HepG2 (cell line): ENCODE results near the gene ANKRD35. TPM values are rescaled to one million over a fixed set of nuclear protein-coding genes. Genes with fewer than 3 reads are reported as not detected.

Experiments
- ATM ChIP-seq: fragments of 450-650 bp; IDR thresholded peaks from 2 replicates; pipeline ENCODE4 v1.7.1; 2017; ENCODE audit warnings: mild to moderate bottlenecking, borderline replicate concordance
- CBFB ChIP-seq: sonication (generic); formaldehyde crosslinking; IDR thresholded peaks from 2 replicates; pipeline ENCODE4 v1.4.0; 2020; ENCODE audit warnings: missing genetic modification reagents
- CBX5 ChIP-seq: sonication (generic); formaldehyde crosslinking; IDR thresholded peaks from 2 replicates; pipeline ENCODE4 v1.4.0; 2020; ENCODE audit warnings: missing genetic modification reagents, borderline replicate concordance
- CCDC6 ChIP-seq: sonication (generic); formaldehyde crosslinking; IDR thresholded peaks from 2 replicates; pipeline ENCODE4 v1.8.1; 2022; ENCODE audit warnings: mild to moderate bottlenecking, missing genetic modification reagents, moderate library complexity
- JUND ChIP-seq: sonication (generic); formaldehyde crosslinking; IDR thresholded peaks from 2 replicates; pipeline ENCODE4 v1.8.0; 2022; ENCODE audit warnings: mild to moderate bottlenecking, missing genetic modification reagents
- KLF16 ChIP-seq, 2 experiments: sonication (generic) in 1 of 2; formaldehyde crosslinking in 1 of 2; IDR thresholded peaks; 2 replicates each; pipeline versions ENCODE4 v1.6.1 to v1.8.0; 2016 to 2023; ENCODE audit warnings: missing genetic modification reagents in 2 of 2, missing compliant biosample characterization in 1 of 2
- MXI1 ChIP-seq: IDR thresholded peaks from 3 replicates; pipeline ENCODE4 v1.6.1; 2012; ENCODE audit warnings: low read depth, low read length, inconsistent platforms, borderline replicate concordance
- NONO ChIP-seq, 2 experiments: fragments of 450-650 bp in 1 of 2; sonication (generic) in 1 of 2; formaldehyde crosslinking in 1 of 2; IDR thresholded peaks in 1 of 2; conservative IDR thresholded peaks in 1 of 2; 2 replicates each; pipeline versions ENCODE4 v1.6.1 to v1.8.0; 2017 to 2022; ENCODE audit warnings: mild to moderate bottlenecking in 1 of 2, missing genetic modification reagents in 1 of 2, moderate library complexity in 1 of 2
- NR0B2 ChIP-seq: sonication (generic); formaldehyde crosslinking; IDR thresholded peaks from 2 replicates; pipeline ENCODE4 v1.4.0; 2020; ENCODE audit warnings: mild to moderate bottlenecking, missing genetic modification reagents
- SMAD3 ChIP-seq: sonication (generic); formaldehyde crosslinking; IDR thresholded peaks from 2 replicates; pipeline ENCODE4 v1.4.0; 2020; ENCODE audit warnings: missing genetic modification reagents
- SNAI1 ChIP-seq: sonication (generic); formaldehyde crosslinking; IDR thresholded peaks from 2 replicates; pipeline ENCODE4 v1.5.0; 2020; ENCODE audit warnings: mild to moderate bottlenecking, missing genetic modification reagents, borderline replicate concordance
- ZBTB21 ChIP-seq: sonication (generic); formaldehyde crosslinking; IDR thresholded peaks from 2 replicates; pipeline ENCODE4 v1.4.0; 2020; ENCODE audit warnings: missing genetic modification reagents
- ZNF460 ChIP-seq: sonication (generic); formaldehyde crosslinking; IDR thresholded peaks from 2 replicates; pipeline ENCODE4 v1.5.1; 2020; ENCODE audit warnings: missing genetic modification reagents, mild to moderate bottlenecking, borderline replicate concordance
- ZNF468 ChIP-seq: sonication (generic); formaldehyde crosslinking; IDR thresholded peaks from 2 replicates; pipeline ENCODE4 v1.8.0; 2022; ENCODE audit warnings: mild to moderate bottlenecking, moderate library complexity, missing genetic modification reagents
- ZNF567 ChIP-seq: sonication (generic); formaldehyde crosslinking; IDR thresholded peaks from 2 replicates; pipeline ENCODE4 v1.8.1; 2023; ENCODE audit warnings: mild to moderate bottlenecking, missing genetic modification reagents, borderline replicate concordance
- ZNF576 ChIP-seq: sonication (generic); formaldehyde crosslinking; IDR thresholded peaks from 2 replicates; pipeline ENCODE4 v1.4.0; 2020; ENCODE audit warnings: mild to moderate bottlenecking, missing genetic modification reagents
- ZNF597 ChIP-seq: sonication (generic); formaldehyde crosslinking; IDR thresholded peaks from 2 replicates; pipeline ENCODE4 v1.5.0; 2020; ENCODE audit warnings: missing genetic modification reagents
- ZNF615 ChIP-seq: sonication (generic); formaldehyde crosslinking; IDR thresholded peaks from 2 replicates; pipeline ENCODE4 v1.5.0; 2020; ENCODE audit warnings: mild to moderate bottlenecking, missing genetic modification reagents, borderline replicate concordance
- ZNF766 ChIP-seq: sonication (generic); formaldehyde crosslinking; IDR thresholded peaks from 2 replicates; pipeline ENCODE4 v1.5.0; 2020; ENCODE audit warnings: missing genetic modification reagents, borderline replicate concordance
- polyA plus RNA-seq, 8 experiments: library from polyadenylated mRNA; depleted of rRNA in 3 of 8; stranded (reverse) in 7 of 8; unstranded in 1 of 8; fragments of >200 nt; fragmentation: Illumina TruSeq in 4 of 8; extraction: Trizol in 4 of 8; gene quantifications; 2 replicates each; pipeline versions ENCODE4 v1.2.1 to v1.2.3, GENCODE V29; 2011 to 2016; ENCODE audit warnings: low read depth in 4 of 8, missing spikeins in 1 of 8, mixed read lengths in 1 of 8; ENCODE audit not compliant: insufficient read depth in 1 of 8
- total RNA-seq, 5 experiments: library from RNA; depleted of rRNA; stranded (reverse); fragments of >200 nt; fragmentation: Illumina TruSeq; extraction: Trizol; gene quantifications; 2 replicates each; pipeline ENCODE4 v1.2.3, GENCODE V29; 2016; ENCODE audit warnings: low read depth in 1 of 5
- TF ChIP-seq, protein P1 (sequence below): sonication (generic); formaldehyde crosslinking; IDR thresholded peaks from 2 replicates; pipeline ENCODE4 v1.8.1; 2023; ENCODE audit warnings: mild to moderate bottlenecking, missing genetic modification reagents
- TF ChIP-seq, protein P2 (sequence below): sonication (generic); formaldehyde crosslinking; IDR thresholded peaks from 2 replicates; pipeline ENCODE4 v1.9.0; 2022; ENCODE audit warnings: missing genetic modification reagents, mild to moderate bottlenecking, borderline replicate concordance

The ANKRD35 gene
- total and polyA plus RNA-seq, 2 of the 13 experiments (the other 11 are each of a cell fraction or from before 2014, with no cell fraction given): 0.02 TPM; not detected in 1

GRCh38 chr1:145918144-145918991 lies 32.7 kb upstream of the ANKRD35 start, which contains the start of gene PEX11B (continued):
- TF ChIP-seq, protein P1, sequence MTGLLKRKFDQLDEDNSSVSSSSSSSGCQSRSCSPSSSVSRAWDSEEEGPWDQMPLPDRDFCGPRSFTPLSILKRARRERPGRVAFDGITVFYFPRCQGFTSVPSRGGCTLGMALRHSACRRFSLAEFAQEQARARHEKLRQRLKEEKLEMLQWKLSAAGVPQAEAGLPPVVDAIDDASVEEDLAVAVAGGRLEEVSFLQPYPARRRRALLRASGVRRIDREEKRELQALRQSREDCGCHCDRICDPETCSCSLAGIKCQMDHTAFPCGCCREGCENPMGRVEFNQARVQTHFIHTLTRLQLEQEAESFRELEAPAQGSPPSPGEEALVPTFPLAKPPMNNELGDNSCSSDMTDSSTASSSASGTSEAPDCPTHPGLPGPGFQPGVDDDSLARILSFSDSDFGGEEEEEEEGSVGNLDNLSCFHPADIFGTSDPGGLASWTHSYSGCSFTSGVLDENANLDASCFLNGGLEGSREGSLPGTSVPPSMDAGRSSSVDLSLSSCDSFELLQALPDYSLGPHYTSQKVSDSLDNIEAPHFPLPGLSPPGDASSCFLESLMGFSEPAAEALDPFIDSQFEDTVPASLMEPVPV (CRISPR knock-in tag): no peak
- TF ChIP-seq ZNF460: no peak
- 0 out of 2 replicates have a peak, but pooled peaks have one; percentile 29 for TF ChIP-seq CBFB (CRISPR knock-in tag)
- TF ChIP-seq ZNF567 (CRISPR knock-in tag): no peak
- no peak for TF ChIP-seq ZNF597 (CRISPR knock-in tag)
- no peak for TF ChIP-seq SMAD3 (CRISPR knock-in tag)
- no peak for TF ChIP-seq CBX5 (CRISPR knock-in tag)
- TF ChIP-seq CCDC6: no peak
- TF ChIP-seq, protein P2, sequence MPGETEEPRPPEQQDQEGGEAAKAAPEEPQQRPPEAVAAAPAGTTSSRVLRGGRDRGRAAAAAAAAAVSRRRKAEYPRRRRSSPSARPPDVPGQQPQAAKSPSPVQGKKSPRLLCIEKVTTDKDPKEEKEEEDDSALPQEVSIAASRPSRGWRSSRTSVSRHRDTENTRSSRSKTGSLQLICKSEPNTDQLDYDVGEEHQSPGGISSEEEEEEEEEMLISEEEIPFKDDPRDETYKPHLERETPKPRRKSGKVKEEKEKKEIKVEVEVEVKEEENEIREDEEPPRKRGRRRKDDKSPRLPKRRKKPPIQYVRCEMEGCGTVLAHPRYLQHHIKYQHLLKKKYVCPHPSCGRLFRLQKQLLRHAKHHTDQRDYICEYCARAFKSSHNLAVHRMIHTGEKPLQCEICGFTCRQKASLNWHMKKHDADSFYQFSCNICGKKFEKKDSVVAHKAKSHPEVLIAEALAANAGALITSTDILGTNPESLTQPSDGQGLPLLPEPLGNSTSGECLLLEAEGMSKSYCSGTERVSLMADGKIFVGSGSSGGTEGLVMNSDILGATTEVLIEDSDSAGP (CRISPR knock-in tag): peak; percentile 99
- no peak for TF ChIP-seq ZNF576 (CRISPR knock-in tag)
- TF ChIP-seq ZBTB21 (CRISPR knock-in tag): no peak
- TF ChIP-seq MXI1: peak; percentile 64; the same call in 1 of the 3 replicates
- TF ChIP-seq KLF16 (CRISPR knock-in tag; IDR thresholded peaks at IDR 0.05): peak in 1 of 2 experiments; percentile 57; a peak in 2 of 4 replicates
- TF ChIP-seq ZNF468 (CRISPR knock-in tag): no peak
- 0 out of 2 replicates have a peak, but pooled peaks have one; percentile 40 for TF ChIP-seq SNAI1 (CRISPR knock-in tag)
- TF ChIP-seq ZNF766: no peak
- TF ChIP-seq NR0B2 (CRISPR knock-in tag): no peak
- no peak for TF ChIP-seq ZNF615 (CRISPR knock-in tag)
- TF ChIP-seq NONO (IDR thresholded peaks at IDR 0.05): no peak
- TF ChIP-seq NONO (CRISPR knock-in tag; conservative IDR thresholded peaks at IDR 0.05): peak; percentile 54; the same call in 1 of the 2 replicates
- TF ChIP-seq JUND (CRISPR knock-in tag): no peak
- no peak for TF ChIP-seq ATM
